Activated naive CD4-positive, alpha-beta T cell treated with anti-CD3 and anti-CD28 coated beads, Interleukin-2, amount 50 U/mL, for 72 hours (primary cell): ENCODE measurements around the gene THAP8. TPM values are rescaled to one million over a fixed set of nuclear protein-coding genes. Genes with fewer than 3 reads are reported as not detected.

Experiments
- ATAC-seq, 2 donors: fragments of 150-1000 bp; cut with Tn5 transposase; 2 replicates each; pipeline ENCODE4 v1.10.0; 2021; ENCODE audit warnings: mild to moderate bottlenecking in 2 of 2, moderate library complexity in 2 of 2
- DNase-seq, 2 donors: peaks; one replicate each; pipeline ENCODE4 v3.0.0; 2021 to 2022; ENCODE audit warnings: low spot score in 2 of 2
- H3K27ac Mint-ChIP-seq, 2 donors: one replicate each; pipeline ENCODE4 v1.8.0; 2022; ENCODE audit warnings: mild to moderate bottlenecking in 2 of 2, mixed read lengths in 2 of 2
- H3K36me3 Mint-ChIP-seq, 2 donors: one replicate each; pipeline ENCODE4 v1.8.0; 2022; ENCODE audit warnings: mixed read lengths in 2 of 2
- H3K9me3 Mint-ChIP-seq, 2 donors: one replicate each; pipeline ENCODE4 v1.8.0; 2022; ENCODE audit warnings: mixed read lengths in 2 of 2
- total RNA-seq, 2 donors: library from RNA; stranded (reverse); gene quantifications; one replicate each; pipeline ENCODE4 v1.2.3, GENCODE V29; 2022

The THAP8 gene
- total RNA-seq, 2 donors from 2014 or later: 3.5 to 4.1 TPM

DNA sequence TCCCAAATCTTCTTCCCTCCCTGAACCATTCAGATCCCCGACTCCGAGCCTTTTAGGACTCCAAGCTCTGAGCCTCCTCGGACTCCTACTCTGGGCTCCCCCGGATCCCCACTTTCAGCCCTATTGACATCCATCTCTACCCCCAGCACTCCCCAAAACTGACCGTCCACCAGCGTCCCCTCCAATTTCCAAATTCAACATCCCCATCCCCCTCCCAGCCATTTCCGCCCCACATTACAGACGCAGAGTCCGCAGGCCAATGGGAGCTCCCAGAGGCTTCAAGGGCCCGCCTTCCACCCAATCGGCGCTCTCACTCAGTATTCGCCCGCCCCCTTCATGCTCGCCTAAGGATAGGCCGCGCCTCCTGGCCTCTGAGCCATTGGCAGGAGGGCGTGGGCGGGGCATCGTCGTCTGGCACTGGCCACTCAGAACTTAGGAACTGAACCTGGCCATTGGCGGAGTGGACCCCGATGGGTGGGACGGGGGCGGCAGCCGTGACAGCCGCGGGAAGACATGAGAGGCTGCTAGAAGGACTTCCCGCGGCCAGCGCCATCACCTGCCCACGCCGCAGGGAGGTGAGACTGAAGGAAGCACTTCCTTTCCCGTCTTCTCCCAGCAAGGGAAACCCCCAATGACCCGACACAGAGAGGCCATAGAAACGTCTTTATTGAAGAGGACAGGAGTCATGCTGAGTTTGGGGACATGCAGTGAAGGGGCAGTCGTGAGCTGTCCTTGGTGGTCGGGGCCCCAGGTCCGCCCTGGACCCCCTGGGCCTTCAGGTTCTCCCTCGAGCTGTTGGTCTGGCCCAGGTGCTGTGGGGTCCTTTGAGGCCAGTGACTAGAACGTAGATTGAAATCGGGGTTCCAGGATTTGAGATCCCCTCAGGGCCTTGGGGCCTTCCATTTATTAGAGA, 39.8 kb downstream of the THAP8 start, which contains the start of gene ALKBH6:
TSS of gene ALKBH6 (minus strand) at position 202 of the 913 bp plus-strand sequence. CDS start 816 bp downstream, outside the sequence.
- peak; percentile 95 to 98 for ATAC-seq
- peak; percentile 100 for DNase-seq
- H3K9me3 Mint-ChIP-seq: no peaks in the 10 kb centered on the region
- H3K36me3 Mint-ChIP-seq: peaks cover 6 to 21% of the 10 kb centered on the region in 2 donors
- peak within 1 kb of the TSS; percentile 93 for H3K27ac Mint-ChIP-seq

DNA sequence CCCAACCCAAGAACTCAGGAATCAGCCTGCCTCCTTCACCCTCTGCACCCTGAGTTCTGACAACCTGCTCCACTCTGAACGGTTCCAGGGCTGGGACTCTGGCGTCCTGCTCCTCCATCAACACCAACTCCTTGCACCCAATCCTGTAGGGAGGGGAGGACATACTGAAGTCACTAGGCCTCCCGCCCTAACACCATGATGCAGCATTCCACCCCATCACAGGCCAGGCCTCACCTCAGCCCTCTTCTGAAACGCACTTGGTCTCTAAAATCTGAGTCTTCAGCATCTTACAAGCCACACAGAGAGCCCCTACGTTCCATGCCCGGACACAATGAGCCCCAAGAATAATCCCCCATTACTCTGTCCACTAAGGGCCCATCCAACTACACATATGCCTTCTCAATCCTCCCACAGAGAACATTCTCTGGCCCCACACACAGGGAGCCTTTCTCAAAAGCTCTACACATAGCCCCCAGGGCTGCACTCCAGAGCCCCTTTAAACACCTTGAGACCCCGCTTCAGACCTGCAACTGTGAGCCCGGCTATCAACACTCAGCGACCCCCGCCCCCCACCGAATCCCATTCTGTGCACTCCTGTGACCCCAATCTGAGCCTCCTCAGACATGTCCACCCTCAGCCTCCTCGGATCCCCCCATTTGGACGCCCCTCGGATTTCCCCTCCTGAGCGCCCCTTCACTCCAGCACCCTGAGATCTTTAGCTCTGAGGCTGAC, 40.6 kb downstream of the THAP8 start:
- Mint-ChIP-seq H3K9me3 (no peaks in the 10 kb centered on the region), H3K27ac (peak overlapping the region; percentile 93), H3K36me3 (peaks cover 6 to 21% of the 10 kb centered on the region in 2 donors)
- no peak for DNase-seq
- no peak for ATAC-seq

DNA sequence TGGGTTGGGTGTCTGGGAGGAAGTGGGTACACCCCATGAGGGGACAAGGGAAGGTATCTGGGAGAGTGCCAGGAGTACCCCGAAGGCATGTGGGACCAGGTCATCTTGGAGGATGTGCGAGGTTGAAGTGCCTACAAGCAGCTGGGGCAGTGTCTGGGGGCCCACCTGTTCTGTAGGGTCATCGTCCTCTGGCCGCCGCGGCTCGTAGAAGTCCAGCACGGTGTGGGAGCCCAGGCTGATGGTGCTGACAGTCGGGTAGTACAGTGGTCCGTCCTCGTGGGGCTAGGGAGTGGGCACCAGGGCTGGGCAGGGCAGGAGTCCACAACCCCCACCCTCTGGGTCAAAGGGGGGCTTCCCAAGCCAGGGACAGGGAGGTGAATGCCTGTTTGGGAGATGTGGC, 43.7 kb downstream of the THAP8 start:
- no peaks in the 10 kb centered on the region for H3K9me3 Mint-ChIP-seq
- no peak for DNase-seq
- H3K36me3 Mint-ChIP-seq: peaks cover 6 to 21% of the 10 kb centered on the region in 2 donors
- peak overlapping the region in 1 of 2 donors; percentile 25 for H3K27ac Mint-ChIP-seq
- no peak for ATAC-seq

DNA sequence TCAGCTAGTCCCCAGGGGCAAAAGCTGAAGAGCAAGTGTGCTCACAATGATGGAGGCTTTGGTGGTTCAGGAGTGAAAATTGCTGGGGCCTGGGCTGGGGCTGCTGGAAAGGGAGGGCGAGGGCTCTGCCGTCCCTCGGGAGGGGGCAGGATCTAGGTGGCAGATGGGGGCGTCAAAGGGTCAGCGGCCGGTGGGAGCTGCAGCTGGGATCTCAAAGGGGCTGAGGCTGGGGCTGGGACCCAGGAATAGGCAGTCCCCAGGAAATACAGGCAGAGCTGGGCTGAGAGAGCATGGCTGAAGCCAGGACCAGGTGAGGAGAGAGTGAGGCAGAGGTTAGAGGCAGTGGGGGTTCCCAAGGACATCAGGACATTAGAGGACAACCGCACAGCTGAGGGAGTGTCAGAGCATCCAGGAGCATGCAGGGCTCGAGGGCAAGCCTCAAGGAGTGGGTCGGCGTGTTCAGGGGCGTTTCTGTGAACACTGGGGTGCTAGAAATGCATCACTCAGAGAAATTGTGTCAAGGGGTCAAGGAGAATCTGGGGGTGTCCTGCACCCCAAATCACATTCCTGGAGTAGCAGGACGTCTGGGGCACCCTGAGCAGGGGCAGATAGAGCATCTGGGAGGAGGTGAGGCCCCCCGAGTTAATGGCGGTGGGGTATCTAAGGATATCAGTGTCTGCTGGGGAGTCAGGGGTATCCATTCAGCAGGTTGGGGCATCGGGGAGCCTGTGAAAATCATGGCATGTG, 44.3 kb downstream of the THAP8 start:
- H3K27ac Mint-ChIP-seq: peak overlapping the region in 1 of 2 donors; percentile 25

DNA sequence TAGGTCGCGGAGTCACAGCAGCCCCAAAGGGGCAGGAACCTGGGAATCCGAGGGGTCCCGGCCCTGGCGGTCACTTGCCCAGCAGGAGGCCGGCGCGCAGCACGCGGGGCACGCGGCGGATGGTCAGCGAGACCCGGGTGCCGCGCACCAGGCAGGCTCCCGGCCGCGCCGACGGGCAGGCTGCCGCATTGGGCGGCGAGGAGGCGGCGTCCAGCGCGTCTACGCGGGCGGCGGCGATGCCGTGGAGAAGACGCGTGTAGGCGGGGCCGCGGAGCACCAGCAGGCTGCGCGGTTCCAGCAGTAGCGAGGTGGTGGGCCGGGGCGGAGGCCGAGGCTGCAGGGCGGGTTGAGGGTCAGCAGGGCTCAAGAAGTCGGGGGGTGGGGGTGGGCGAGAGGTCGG, 44.9 kb downstream of the THAP8 start:
- H3K27ac Mint-ChIP-seq: peak overlapping the region in 1 of 2 donors; percentile 35
- DNase-seq (peak in 1 of 2 donors; percentile 71), ATAC-seq (peak in 1 of 2 donors; percentile 33)
- no peaks in the 10 kb centered on the region for H3K9me3 Mint-ChIP-seq
- peaks cover 0 to 16% of the 10 kb centered on the region in 2 donors for H3K36me3 Mint-ChIP-seq

More for the DNA sequence above, 44.3 kb downstream of the THAP8 start:
- ATAC-seq (no peak), DNase-seq (no peak)
- Mint-ChIP-seq H3K9me3 (no peaks in the 10 kb centered on the region), H3K36me3 (peaks cover 6 to 21% of the 10 kb centered on the region in 2 donors)

DNA sequence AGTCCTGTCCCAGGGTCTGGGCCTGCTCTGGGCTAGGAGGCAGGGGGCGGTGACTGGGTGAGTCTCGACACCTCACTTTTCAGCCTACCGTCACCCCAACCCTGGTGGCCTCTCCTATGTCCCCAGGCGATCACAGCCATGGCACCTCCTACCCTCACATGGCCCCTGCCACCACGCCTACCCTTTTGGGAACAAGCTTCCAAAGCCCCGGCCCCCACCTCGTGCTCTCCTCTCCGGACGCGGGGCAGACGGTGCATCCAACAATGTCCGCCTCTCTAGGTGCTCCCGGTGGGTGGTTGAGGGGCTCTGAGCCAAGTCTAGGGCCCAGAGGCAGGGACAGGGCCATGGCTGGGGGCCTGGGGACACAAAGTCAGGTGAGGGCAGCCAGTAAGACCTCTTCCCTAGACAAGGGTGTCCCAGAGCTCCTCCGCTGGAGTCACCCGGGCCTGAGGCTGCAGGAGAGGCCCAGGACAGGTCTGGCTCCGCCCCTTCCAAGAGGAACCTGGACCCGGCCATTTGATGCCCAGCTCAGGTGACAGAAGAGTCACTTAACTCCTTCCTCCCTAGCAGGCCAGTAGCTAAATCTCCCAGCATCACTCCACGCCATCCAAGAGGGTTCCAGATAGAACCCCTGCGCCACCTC, 45.6 kb downstream of the THAP8 start, which contains the start of gene SYNE4:
TSS of gene SYNE4 (minus strand) at position 478 of the 643 bp plus-strand sequence. CDS start at position 346, 132 bp downstream.
- ATAC-seq: no peak
- DNase-seq: no peak
- Mint-ChIP-seq H3K27ac (peak within 1 kb of the TSS in 1 of 2 donors; percentile 35), H3K9me3 (no peaks in the 10 kb centered on the region), H3K36me3 (peaks cover 0 to 8% of the 10 kb centered on the region in 2 donors)

DNA sequence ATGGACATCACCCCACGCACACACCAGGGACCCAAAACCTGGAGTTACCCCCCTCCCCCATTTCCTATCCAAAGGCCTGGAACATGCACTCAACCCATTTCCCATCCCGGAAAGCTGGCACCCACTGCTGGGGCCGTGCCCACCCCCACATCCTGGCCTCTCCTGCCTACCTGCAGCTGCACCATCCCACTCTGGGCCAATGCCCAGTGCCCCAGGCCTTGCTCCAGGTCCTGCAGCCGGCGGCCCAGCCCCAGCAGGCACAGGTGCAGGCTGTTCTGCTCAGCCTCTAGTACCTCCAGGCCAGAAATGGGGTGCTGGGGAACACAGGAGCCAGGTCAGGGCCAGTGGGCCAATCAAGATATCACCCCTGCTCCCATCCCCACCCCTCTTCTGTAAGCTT, 47.1 kb downstream of the THAP8 start:
- ATAC-seq (no peak), DNase-seq (no peak)
- no peak overlapping the region for H3K27ac Mint-ChIP-seq
- H3K9me3 Mint-ChIP-seq: no peaks in the 10 kb centered on the region
- peaks cover 0 to 11% of the 10 kb centered on the region in 2 donors for H3K36me3 Mint-ChIP-seq

DNA sequence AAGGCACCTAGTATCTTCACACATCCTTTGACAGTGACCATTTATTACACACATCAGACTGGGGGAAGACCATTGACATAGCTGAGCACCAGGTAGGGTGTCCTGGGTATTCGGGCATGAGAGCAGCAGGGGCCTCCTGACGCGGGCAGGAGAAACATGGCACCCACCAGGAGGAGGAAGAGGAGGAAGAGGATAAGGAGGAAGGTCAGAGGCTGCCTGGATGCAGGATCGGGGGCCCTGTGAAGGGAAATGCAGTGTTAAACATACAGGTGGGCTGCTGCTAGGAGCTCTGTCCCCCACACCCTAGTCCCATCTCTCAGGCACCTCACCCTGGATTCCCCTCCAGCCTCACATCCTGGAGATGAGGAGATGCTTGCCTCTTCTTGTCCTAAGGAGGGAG, 50.8 kb downstream of the THAP8 start:
- DNase-seq (no peak), ATAC-seq (no peak)
- H3K27ac Mint-ChIP-seq: no peak overlapping the region
- H3K36me3 Mint-ChIP-seq: peaks cover 0 to 14% of the 10 kb centered on the region in 2 donors
- no peaks in the 10 kb centered on the region for H3K9me3 Mint-ChIP-seq

DNA sequence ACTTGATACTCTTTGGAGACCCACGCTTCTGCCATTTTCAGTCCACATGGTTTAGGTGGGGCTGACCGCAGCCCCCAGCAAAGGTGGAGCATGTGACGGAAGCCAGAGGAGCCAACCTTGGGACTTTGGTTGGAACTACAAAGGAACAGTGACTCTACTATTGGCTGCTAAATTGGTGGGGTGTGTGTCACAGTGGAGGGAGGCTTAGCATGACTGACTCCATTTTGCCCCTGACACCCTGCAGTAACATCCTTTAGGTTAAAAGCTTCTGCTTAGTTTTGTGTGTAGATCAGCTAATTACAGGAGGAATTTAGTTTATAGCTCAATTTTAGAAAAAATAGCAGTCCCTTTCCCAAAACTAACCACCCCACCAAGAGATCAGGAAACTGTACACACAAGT, 52.5 kb downstream of the THAP8 start:
- DNase-seq (no peak), ATAC-seq (no peak)
- Mint-ChIP-seq H3K9me3 (no peaks in the 10 kb centered on the region), H3K27ac (peak overlapping the region in 1 of 2 donors; percentile 3), H3K36me3 (peaks cover 3 to 16% of the 10 kb centered on the region in 2 donors)

DNA sequence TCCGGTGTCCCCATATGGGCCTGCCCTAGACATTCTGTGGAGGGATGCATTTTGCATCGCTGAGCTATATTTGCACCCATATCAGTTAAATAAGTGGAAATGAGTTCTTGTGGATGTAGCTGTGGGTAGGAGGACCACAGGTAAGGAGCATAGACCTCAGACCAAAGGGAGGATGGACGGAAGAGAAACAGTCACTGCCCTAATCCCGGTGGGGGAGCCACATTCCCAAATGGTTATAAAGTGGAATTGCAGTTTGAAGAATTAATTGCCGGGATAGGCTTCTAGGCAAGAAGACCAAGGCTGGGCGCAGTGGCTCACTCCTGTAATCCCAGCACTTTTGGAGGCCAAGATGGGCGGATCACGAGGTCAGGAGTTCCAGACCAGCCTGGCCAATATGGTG, 57.3 kb downstream of the THAP8 start:
- Mint-ChIP-seq H3K9me3 (no peaks in the 10 kb centered on the region), H3K27ac (peak overlapping the region; percentile 83 to 91)
- ATAC-seq: no peak

DNA sequence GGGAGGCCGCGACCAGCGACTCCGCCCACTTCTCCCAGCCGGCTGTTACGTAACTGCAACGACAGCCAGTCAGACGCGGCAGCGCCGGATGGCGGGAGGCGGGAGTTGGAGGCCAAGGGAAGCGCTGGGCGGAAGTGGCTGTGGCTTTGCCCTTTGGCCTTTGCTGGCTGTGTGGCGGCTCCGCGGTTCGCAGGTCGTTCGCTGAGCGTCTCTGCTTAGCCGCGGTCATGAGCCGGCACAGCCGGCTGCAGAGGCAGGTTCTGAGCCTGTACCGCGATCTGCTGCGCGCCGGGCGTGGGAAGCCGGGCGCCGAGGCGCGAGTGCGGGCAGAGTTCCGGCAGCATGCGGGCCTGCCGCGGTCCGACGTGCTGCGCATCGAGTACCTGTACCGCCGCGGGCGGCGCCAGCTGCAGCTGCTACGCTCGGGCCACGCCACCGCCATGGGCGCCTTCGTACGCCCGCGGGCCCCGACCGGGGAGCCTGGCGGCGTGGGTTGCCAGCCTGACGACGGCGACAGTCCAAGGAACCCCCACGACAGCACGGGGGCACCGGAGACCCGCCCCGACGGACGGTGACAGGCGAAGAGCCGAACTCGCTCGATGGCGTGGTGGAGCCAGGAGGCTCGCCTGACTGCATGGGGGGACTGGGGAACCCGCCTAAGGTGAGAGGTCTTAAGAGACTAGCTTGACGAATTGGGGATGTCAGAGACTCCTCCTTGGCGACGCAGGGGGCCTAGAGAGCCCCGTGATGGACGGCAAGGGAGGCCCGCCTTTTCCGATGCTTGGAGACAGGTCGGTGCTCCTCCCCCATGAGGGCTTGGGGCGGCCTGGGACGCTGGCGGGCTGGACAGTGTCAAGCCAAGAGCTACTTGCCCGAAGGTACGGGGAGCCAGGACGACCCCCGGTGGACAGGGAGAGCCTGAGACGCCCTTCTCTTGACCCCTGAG, 58.8 kb downstream of the THAP8 start, which contains the start of gene SDHAF1:
TSS of gene SDHAF1 (plus strand) at position 141 of the 946 bp plus-strand sequence. CDS start at position 228, 87 bp downstream.
- Mint-ChIP-seq H3K36me3 (peaks cover 12 to 14% of the 10 kb centered on the region in 2 donors), H3K9me3 (no peaks in the 10 kb centered on the region), H3K27ac (peak within 1 kb of the TSS; percentile 91 to 97)
- DNase-seq (peak; percentile 94 to 97), ATAC-seq (peak; percentile 92 to 94)

More for the DNA sequence above, 57.3 kb downstream of the THAP8 start:
- DNase-seq: no peak
- peaks cover 14 to 19% of the 10 kb centered on the region in 2 donors for H3K36me3 Mint-ChIP-seq

DNA sequence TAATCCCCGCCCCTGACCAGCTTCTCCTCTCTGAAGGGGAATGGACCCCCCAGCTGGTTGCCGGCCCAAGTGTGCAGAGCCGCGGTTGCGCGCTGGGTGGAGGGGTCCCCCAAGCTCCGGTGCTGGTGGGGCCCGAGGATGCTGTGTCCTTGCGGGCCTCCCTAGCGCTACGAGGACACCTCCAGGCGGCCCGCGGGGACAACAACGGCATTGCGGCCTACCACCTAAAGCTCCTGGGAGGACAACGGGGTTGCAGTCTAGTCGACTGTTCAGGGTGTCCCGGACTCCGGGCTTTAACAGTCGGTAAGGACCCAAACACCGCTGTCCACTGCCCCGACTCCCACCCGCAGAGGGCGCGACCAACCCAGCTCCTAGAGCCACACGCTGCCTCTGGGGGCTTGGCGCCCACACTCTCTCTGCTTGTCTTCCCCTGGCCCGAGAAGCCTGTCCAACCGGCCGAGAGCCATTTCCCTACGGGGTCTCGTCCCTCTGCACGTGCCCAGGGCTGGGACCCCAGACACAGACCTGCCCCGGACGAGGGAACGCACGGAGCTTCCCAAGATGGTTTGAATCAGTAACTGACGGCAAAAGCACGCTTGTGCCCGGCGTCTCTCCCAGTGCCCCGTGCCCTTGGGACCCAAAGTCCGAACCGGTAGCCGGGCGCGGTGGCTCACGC, 60.0 kb downstream of the THAP8 start:
- peak in 1 of 2 donors; percentile 28 for DNase-seq
- H3K27ac Mint-ChIP-seq: peak overlapping the region; percentile 14 to 91

DNA sequence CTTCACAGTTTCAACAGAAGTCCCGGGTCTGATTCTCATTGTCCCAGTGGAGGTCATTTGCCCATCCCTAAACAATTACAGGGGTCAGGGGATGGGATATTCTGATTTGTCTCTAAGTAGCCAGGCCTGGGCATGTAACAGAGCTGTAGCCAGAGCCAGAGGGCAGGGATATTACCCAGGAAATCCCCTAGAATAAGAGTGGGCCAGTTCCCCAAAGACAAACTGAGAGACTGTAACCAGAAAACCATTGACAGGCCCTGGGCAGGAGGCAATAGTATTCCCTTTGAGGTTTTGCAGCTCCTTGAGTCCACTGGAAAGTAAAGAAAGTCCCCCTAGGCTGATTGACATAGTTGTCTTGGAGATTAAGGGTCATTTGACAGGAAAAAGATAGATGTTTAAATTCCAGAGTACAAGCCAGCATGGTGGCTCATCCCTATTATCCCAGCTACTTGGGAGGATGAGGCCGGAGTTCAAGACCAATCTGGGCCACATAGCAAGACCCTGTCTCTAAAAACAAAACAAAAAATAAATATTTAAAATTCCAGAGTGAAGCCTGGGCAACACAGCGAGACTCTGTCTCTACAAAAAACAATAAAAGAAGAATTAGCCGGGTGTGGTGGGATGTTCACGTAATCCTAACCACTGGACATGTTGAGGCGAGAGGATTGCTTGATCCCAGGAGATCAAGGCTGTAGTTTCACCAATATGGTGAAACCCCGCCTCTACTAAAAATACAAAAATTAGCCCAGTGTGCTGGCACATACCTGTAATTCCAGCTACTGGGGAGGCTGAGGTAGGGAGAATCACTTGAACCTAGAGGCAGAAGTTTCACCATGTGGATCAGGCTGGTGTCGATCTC, 60.9 kb downstream of the THAP8 start:
- no peak overlapping the region for H3K27ac Mint-ChIP-seq
- DNase-seq (no peak), ATAC-seq (no peak)
- no peaks in the 10 kb centered on the region for H3K9me3 Mint-ChIP-seq
- peaks cover 12 to 14% of the 10 kb centered on the region in 2 donors for H3K36me3 Mint-ChIP-seq

More for the DNA sequence above, 60.0 kb downstream of the THAP8 start:
- Mint-ChIP-seq H3K36me3 (peaks cover 12 to 14% of the 10 kb centered on the region in 2 donors), H3K9me3 (no peaks in the 10 kb centered on the region)
- ATAC-seq: no peak
